Loucy (cell line): ENCODE data around the gene ZDHHC19.

Experiments used
- CTCF ChIP-seq: fragments of 200-600 bp; sonication (generic); conservative IDR thresholded peaks from 2 replicates; pipeline ENCODE4 v1.5.1; 2014; ENCODE audit warnings: mild to moderate bottlenecking, antibody characterized with exemption, low read length
- EZH2phosphoT487 ChIP-seq: fragments of 200-600 bp; IDR thresholded peaks from 2 replicates; pipeline ENCODE4 v1.6.1; 2018; ENCODE audit warnings: antibody characterized with exemption, mild to moderate bottlenecking, moderate library complexity, borderline replicate concordance

GRCh38 chr3:196149375-196149774 lies 61.8 kb downstream of the ZDHHC19 start:
- no peak for TF ChIP-seq CTCF
- TF ChIP-seq EZH2phosphoT487: no peak
